ENCODE data around the gene GLYAT.
A peak's percentile ranks its signal among the peaks of the same experiment; 100 is the strongest.

The GLYAT gene

DNA sequence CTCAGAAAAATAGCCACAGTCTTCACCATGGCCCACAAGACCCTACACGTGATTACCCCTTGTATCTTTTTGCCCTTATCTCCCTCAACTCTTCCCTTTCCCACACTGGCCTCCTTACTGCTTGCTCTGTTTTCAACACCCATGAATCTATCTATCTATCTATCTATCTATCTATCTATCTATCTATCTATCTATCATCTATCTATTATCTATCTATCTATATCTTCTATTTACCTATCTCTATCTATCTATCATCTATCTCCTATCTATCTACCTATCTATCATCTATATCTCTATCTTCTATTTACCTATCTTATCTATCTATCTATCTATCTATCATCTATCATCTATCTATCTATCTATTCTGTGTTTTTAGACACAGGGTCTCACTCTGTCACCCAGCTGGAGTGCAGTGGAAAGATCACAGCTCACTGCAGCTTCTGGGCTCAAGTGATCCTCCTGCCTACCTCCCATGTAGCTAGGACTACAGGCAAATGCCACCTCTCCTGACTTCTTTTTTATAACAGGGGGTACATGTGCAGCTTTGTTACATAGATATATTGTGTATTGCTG lies 55.1 kb downstream of the GLYAT start:
- no peak for DNase-seq

GRCh38 chr11:58675334-58676155 lies 56.2 kb downstream of the GLYAT start:
- peak; percentile 27 to 72 (median 52) for DNase-seq

GRCh38 chr11:58674609-58675008 lies 57.1 kb downstream of the GLYAT start:
- no peak for DNase-seq

DNA sequence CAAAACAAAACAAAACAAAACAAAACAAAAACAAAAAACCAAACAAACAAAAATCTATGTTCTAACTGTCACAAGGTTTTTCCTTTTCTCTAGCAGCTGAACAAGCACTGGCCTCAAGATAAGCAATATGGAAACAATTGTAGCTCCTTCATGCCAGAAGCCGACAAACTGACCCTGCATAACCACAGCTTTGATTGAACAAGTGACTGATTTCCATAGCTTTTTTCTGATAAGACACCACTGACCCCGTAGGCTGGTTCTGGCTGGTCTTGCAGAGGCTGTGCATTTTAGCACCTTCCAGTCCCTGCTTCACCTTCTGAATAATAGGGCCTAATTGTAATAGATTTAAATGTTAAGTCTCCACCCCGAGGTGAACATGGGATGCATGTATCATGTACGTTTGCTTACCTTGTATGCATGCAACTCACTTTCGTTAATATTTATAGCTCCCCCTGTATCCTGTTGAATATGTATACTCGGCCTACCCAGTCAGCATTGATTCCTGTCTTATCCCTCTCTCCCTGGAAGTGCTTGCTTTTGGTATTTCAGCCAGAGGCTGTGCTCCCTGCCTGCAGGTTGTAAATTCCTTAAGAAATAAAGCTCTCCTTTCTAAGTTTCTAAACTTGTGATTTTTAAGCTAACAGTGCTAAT lies 59.6 kb downstream of the GLYAT start:
- DNase-seq = no peak

DNA sequence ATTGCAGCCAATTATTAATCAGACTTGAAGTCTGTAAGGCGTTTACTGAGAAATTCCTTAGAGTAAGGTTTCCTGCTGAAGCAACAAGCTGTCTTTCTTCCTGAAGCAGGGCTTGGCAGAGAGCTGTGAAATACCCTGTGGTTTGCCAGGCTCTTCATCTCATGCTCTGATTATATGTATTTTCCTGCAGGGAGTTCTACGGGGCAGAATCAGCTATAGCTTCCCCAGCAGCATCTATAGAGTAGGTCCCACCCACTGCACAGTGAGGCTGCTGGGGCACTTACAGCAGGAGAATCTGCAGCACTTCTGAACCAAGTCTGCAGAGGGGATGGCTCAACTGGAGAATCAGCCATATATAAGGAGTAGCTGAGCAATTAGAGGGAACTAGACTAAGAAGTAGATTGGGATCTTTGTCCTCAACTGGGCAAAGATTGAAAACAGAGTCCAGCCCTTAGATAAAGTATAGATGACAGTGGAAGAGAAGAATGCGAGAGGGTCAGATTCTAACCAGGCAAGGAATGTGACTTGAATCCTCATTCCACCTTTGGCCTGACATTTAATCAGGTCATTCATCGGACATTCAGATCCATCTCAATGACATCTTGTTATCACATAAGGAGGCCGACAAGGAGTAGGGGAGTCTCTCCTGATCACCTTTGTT lies 71.7 kb downstream of the GLYAT start:
- DNase-seq = no peak

DNA sequence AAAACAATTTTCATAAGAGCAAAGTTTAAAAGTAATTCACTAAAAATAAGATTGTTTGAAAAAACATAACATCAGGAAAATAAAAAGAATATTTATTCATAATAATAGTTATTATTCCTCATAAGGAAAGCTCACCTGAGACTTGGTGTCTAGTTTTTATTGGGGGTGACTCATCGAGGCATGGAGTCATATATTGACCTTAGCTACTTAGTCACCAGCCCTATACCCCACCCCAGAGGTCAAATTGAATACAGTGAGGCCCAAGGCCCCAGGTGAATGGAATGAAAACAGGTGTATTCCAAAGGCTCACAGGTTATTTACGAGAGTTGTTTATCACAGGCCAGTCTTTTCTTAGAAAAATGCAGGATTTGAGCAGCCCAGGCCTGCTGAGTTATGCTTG lies 72.3 kb downstream of the GLYAT start:
- DNase-seq = no peak

All from NCI-H1417 (cell line).